Pancreas (tissue), 10 donors: ENCODE measurements around the gene PDLIM5. TPM values are rescaled to one million over a fixed set of nuclear protein-coding genes. Genes with fewer than 3 reads are reported as not detected.
A peak's percentile ranks its signal among the peaks of the same experiment; 100 is the strongest.

Source experiments
- ATAC-seq, 4 donors: fragments of 200-7000 bp; cut with Tn5 transposase; one replicate each; pipeline versions ENCODE4 v1.8.0 to v1.9.1; 2020; ENCODE audit warnings: mild to moderate bottlenecking in 4 of 4, moderate library complexity in 4 of 4
- DNase-seq, 6 donors: peaks; one replicate each; pipeline ENCODE4 v3.0.0-alpha.2; 2020
- FAIRE-seq: peaks from 2 replicates; lab custom pipeline; 2012; peaks lifted over from hg19 to GRCh38; lab: Jason Lieb, UNC
- H3K27ac ChIP-seq, 4 donors: fragments of 200-600 bp; sonication (generic); 1 replicate in 3 of 4; 2 replicates in 1 of 4; pipeline versions ENCODE4 v1.5.0 to v1.8.0; 2020
- H3K27me3 ChIP-seq, 4 donors: fragments of 200-600 bp; one replicate each; pipeline ENCODE4 v1.8.0; 2021
- H3K36me3 ChIP-seq, 3 donors: fragments of 200-600 bp; sonication (generic) in 1 of 3; one replicate each; pipeline versions ENCODE4 v1.5.0 to v1.8.0; 2020 to 2021
- H3K4me1 ChIP-seq, 3 donors: fragments of 200-600 bp; one replicate each; pipeline ENCODE4 v1.8.0; 2021
- H3K4me3 ChIP-seq, 4 donors: fragments of 200-600 bp; sonication (generic) in 2 of 4; one replicate each; pipeline versions ENCODE4 v1.5.0 to v1.8.0; 2020 to 2021
- H3K9me3 ChIP-seq, 4 donors: fragments of 200-600 bp; one replicate each; pipeline ENCODE4 v1.8.0; 2021
- CTCF ChIP-seq, 4 donors: fragments of 200-600 bp; sonication (generic) in 3 of 4; IDR thresholded peaks; one replicate each; pipeline versions ENCODE4 v1.5.0 to v1.8.0; 2021; ENCODE audit warnings: antibody characterized with exemption in 4 of 4
- WGBS, 2 donors: extraction: QIAGEN DNeasy Blood & Tissue Kit; methylation state at CpG; one replicate each; pipeline ENCODE4 v1.1.7; 2013; 5-methylcytosine and 5-hydroxymethylcytosine counted together
- intact Hi-C, 3 donors: fragments of 100-400 bp; cut with DNase I; formaldehyde crosslinking; loops; one replicate each; pipeline versions ENCODE4 v1.11.1 to v1.14.2; 2022
- polyA plus RNA-seq, 2 donors: library from polyadenylated mRNA; stranded (reverse); fragments of 200-250 nt; gene quantifications; one replicate each; pipeline ENCODE4 v1.2.3, GENCODE V29; 2013
- total RNA-seq, 6 donors: library from RNA; stranded (reverse); fragmentation: NEBNext Ultra II Directional in 4 of 6; extraction: Animal tissue kit (Norgen Biotek cat#: 25700) in 4 of 6; gene quantifications; one replicate each; pipeline versions ENCODE4 v1.2.1 to v1.2.4, GENCODE V29; 2021 to 2023
- donor health status: healthy with polysubstance abuse.
- donor health status: DM: no; HTN: no; CAD: no; lungs with moderate emphysema.
- donor health status: DM: no; HTN: no; CAD: no.
- donor health status: control.
- donor health status: control.
- donor health status: Bipolar disorder and iron deficiency.
- donor health status: DM: yes; HTN: yes; CAD: no.
- donor health status: DM: no; HTN: no; CAD: no.
- donor health status: DM: no; HTN: no; CAD: no.
- donor health status: DM: yes; HTN: yes; CAD: no.

Gene PDLIM5
- total and polyA plus RNA-seq, 8 donors: 13.2 to 99.0 (median 49.8) TPM

- WGBS, 2 donors: 64 to 69% methylated on average over 3 of the region's 3 CpGs
- DNase-seq: no peak
Observed at GRCh38 chr4:94500685-94501084, 48.9 kb downstream of the PDLIM5 start.

DNA sequence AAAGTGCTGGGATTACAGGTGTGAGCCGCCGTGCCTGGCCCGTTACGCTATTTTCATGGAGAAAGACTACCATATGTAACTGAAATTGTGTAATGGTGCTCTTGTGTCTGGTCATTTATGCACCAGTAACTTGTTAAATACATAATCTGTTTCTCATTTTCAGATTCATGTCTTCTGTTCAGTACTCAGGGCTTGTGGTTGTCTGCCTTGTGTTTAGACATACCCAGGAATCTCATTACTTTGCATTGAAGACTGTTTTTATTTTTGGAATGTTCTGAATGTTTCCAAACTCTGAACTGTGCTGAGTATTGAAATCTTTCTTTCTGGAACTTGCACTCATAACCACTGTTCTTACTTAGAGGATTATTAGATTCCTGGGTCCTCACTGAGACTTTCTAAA is 52.8 kb downstream of the PDLIM5 start:
- no peaks in the 10 kb centered on the region for H3K36me3 ChIP-seq
- no peak overlapping the region for H3K27ac ChIP-seq
- H3K27me3 ChIP-seq: no peaks in the 10 kb centered on the region
- intact Hi-C loops: no loop called here
- FAIRE-seq (no peak), ATAC-seq (peak in 1 of 4 donors; percentile 11), DNase-seq (no peak)
- H3K4me1 ChIP-seq: peaks cover 11 to 17% (median 13%) of the 10 kb centered on the region in 3 donors
- H3K4me3 ChIP-seq: no peak overlapping the region
- 100% methylated on average over 4 of the region's 4 CpGs for WGBS, 2 donors
- H3K9me3 ChIP-seq: no peaks in the 10 kb centered on the region
- TF ChIP-seq CTCF (IDR thresholded peaks at IDR 0.05): no peak

More at GRCh38 chr4:94500685-94501084, 48.9 kb downstream of the PDLIM5 start:
- no peak for FAIRE-seq
- Histone ChIP-seq H3K4me1 (no peaks in the 10 kb centered on the region), H3K36me3 (no peaks in the 10 kb centered on the region), H3K27ac (no peak overlapping the region), H3K4me3 (no peak overlapping the region), H3K27me3 (no peaks in the 10 kb centered on the region), H3K9me3 (no peaks in the 10 kb centered on the region)
- peak in 2 of 4 donors; percentile 55 to 70 for ATAC-seq
- intact Hi-C loops: no loop called here
- TF ChIP-seq CTCF (IDR thresholded peaks at IDR 0.05): no peak

DNA sequence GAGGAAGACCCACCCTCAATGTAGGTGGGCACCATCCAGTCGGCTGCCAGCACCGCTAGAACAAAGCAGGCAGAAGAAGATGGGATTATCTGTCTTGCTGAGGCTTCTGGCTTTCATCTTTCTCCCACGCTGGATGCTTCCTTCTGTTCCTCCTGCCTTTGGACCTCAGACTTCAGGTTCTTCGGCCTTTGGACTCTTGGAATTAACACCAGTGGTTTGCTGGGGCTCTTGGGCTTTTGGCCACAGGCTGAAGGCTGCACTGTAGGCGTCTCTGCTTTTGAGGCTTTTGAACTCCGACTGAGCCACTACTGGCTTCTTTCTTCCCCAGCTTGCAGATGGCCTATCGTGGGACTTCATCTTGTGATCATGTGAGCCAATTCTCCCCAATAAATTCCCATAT is 55.1 kb downstream of the PDLIM5 start:
- no peak for TF ChIP-seq CTCF (IDR thresholded peaks at IDR 0.05)
- no peaks in the 10 kb centered on the region for H3K36me3 ChIP-seq
- FAIRE-seq: no peak

DNA sequence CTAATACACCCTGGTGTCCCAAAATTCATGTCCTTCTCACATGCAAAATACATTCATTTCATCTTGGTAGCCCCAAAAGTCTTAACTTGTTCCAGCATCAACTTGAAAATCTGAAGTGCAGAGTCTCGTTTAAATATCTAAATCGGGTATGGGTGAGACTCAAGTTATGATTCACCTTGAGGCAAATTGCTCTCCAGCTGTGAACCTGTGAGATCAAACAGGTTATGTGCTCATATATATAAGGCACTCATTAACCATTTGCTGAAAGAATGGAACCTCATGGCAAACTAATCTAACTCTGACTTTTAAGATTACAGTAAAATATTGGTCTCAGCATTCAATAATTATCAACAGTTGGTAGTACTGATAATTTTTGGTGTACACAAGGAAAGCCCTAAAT is 55.5 kb downstream of the PDLIM5 start:
- intact Hi-C loops: no loop called here
- TF ChIP-seq CTCF (IDR thresholded peaks at IDR 0.05): no peak
- 34 to 39% methylated on average over 2 of the region's 2 CpGs for WGBS, 2 donors
- Histone ChIP-seq H3K36me3 (no peaks in the 10 kb centered on the region), H3K4me1 (peaks cover 11 to 17% (median 13%) of the 10 kb centered on the region in 3 donors), H3K9me3 (no peaks in the 10 kb centered on the region), H3K27me3 (no peaks in the 10 kb centered on the region), H3K27ac (no peak overlapping the region), H3K4me3 (no peak overlapping the region)
- DNase-seq: no peak
- FAIRE-seq: no peak
- ATAC-seq: peak in 1 of 4 donors; percentile 7

More for the DNA sequence above, 55.1 kb downstream of the PDLIM5 start:
- intact Hi-C loops: no loop called here
- Histone ChIP-seq H3K4me1 (peaks cover 11 to 17% (median 13%) of the 10 kb centered on the region in 3 donors), H3K9me3 (no peaks in the 10 kb centered on the region), H3K27ac (no peak overlapping the region), H3K27me3 (no peaks in the 10 kb centered on the region), H3K4me3 (no peak overlapping the region)
- WGBS, 2 donors: 58 to 67% methylated on average over 7 of the region's 7 CpGs
- DNase-seq: no peak
- peak; percentile 23 to 50 (median 40) for ATAC-seq

- DNase-seq (peak in 2 of 6 donors; percentile 9 to 28), ATAC-seq (peak; percentile 85 to 92 (median 91)), FAIRE-seq (no peak)
- Histone ChIP-seq H3K27ac (no peak overlapping the region), H3K27me3 (no peaks in the 10 kb centered on the region), H3K36me3 (no peaks in the 10 kb centered on the region), H3K9me3 (no peaks in the 10 kb centered on the region), H3K4me3 (no peak overlapping the region), H3K4me1 (peaks cover 11 to 17% (median 13%) of the 10 kb centered on the region in 3 donors)
- intact Hi-C loops: no loop called here
- TF ChIP-seq CTCF (IDR thresholded peaks at IDR 0.05): no peak
- WGBS, 2 donors: 14 to 17% methylated on average over 1 of the region's 1 CpG
Observed at GRCh38 chr4:94507708-94508107, 56.0 kb downstream of the PDLIM5 start.
